ENCODE data around the gene PHIP.

GRCh38 chr6:79070206-79070825 is 7.7 kb downstream of the PHIP start:
- TF ChIP-seq POLR2A (IDR thresholded peaks at IDR 0.05) = no peak
- TF ChIP-seq, protein P1, sequence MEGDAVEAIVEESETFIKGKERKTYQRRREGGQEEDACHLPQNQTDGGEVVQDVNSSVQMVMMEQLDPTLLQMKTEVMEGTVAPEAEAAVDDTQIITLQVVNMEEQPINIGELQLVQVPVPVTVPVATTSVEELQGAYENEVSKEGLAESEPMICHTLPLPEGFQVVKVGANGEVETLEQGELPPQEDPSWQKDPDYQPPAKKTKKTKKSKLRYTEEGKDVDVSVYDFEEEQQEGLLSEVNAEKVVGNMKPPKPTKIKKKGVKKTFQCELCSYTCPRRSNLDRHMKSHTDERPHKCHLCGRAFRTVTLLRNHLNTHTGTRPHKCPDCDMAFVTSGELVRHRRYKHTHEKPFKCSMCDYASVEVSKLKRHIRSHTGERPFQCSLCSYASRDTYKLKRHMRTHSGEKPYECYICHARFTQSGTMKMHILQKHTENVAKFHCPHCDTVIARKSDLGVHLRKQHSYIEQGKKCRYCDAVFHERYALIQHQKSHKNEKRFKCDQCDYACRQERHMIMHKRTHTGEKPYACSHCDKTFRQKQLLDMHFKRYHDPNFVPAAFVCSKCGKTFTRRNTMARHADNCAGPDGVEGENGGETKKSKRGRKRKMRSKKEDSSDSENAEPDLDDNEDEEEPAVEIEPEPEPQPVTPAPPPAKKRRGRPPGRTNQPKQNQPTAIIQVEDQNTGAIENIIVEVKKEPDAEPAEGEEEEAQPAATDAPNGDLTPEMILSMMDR (IDR thresholded peaks at IDR 0.05) = no peak

Measured in body of pancreas (tissue), 4 donors.